NOMO-1 treated with DMSO at 0.1 percent for 48 hours (cell line): ENCODE measurements around the gene PSME1.
"Not testable (repeated sequence)": the region's sequence is repeated elsewhere in the genome, so short reads cannot be mapped to it uniquely, and the experiment has no call there.

ENCODE experiments used
- DNase-seq: peaks from one replicate; lab custom pipeline; 2025; ENCODE audit not compliant: unreplicated experiment; lab: John Stamatoyannopoulos, UW

The PSME1 gene

GRCh38 chr14:24103451-24103850 lies 32.5 kb upstream of the PSME1 start:
- no peak for DNase-seq

- DNase-seq = not testable (repeated sequence)
Measured at GRCh38 chr14:24105609-24106239, 30.3 kb upstream of the PSME1 start.

- no peak for DNase-seq
Measured at GRCh38 chr14:24106672-24107271, 29.2 kb upstream of the PSME1 start.

- no peak for DNase-seq
Measured at GRCh38 chr14:24108336-24108874, 27.6 kb upstream of the PSME1 start.

GRCh38 chr14:24110060-24110459 lies 25.9 kb upstream of the PSME1 start:
- DNase-seq = no peak

GRCh38 chr14:24110523-24110922 lies 25.5 kb upstream of the PSME1 start:
- no peak for DNase-seq

- peak; percentile 45 for DNase-seq
Measured at GRCh38 chr14:24113379-24113800, 22.6 kb upstream of the PSME1 start.

- peak; percentile 92 for DNase-seq
Measured at GRCh38 chr14:24113801-24114531, 22.0 kb upstream of the PSME1 start.

GRCh38 chr14:24114532-24115421 lies 21.2 kb upstream of the PSME1 start, which contains the start of the genes DCAF11 and NRL:
DCAF11 (plus strand) TSS chr14:24114777; CDS start chr14:24115595, 818 bp downstream.
NRL (minus strand) TSS chr14:24114949; CDS start chr14:24082848, 32,101 bp downstream.
- peak; percentile 100 for DNase-seq

GRCh38 chr14:24115422-24116127 lies 20.4 kb upstream of the PSME1 start:
- no peak for DNase-seq

GRCh38 chr14:24116128-24116814 lies 19.7 kb upstream of the PSME1 start:
- no peak for DNase-seq

GRCh38 chr14:24117179-24117578 lies 18.8 kb upstream of the PSME1 start:
- no peak for DNase-seq

GRCh38 chr14:24119691-24120090 lies 16.3 kb upstream of the PSME1 start:
- no peak for DNase-seq

GRCh38 chr14:24121210-24121609 lies 14.8 kb upstream of the PSME1 start:
- no peak for DNase-seq

- no peak for DNase-seq
Measured at GRCh38 chr14:24122416-24122815, 13.6 kb upstream of the PSME1 start.

- no peak for DNase-seq
Measured at GRCh38 chr14:24122898-24123297, 13.1 kb upstream of the PSME1 start.

GRCh38 chr14:24123424-24124417 lies 12.3 kb upstream of the PSME1 start:
- DNase-seq = no peak

GRCh38 chr14:24126939-24127338 lies 9.1 kb upstream of the PSME1 start:
- DNase-seq = no peak
